ENCODE measurements around the gene MLLT6. TPM values are rescaled to one million over a fixed set of nuclear protein-coding genes. Genes with fewer than 3 reads are reported as not detected.

Gene MLLT6
- 166 and 192 TPM in 2 replicates for total RNA-seq

DNA sequence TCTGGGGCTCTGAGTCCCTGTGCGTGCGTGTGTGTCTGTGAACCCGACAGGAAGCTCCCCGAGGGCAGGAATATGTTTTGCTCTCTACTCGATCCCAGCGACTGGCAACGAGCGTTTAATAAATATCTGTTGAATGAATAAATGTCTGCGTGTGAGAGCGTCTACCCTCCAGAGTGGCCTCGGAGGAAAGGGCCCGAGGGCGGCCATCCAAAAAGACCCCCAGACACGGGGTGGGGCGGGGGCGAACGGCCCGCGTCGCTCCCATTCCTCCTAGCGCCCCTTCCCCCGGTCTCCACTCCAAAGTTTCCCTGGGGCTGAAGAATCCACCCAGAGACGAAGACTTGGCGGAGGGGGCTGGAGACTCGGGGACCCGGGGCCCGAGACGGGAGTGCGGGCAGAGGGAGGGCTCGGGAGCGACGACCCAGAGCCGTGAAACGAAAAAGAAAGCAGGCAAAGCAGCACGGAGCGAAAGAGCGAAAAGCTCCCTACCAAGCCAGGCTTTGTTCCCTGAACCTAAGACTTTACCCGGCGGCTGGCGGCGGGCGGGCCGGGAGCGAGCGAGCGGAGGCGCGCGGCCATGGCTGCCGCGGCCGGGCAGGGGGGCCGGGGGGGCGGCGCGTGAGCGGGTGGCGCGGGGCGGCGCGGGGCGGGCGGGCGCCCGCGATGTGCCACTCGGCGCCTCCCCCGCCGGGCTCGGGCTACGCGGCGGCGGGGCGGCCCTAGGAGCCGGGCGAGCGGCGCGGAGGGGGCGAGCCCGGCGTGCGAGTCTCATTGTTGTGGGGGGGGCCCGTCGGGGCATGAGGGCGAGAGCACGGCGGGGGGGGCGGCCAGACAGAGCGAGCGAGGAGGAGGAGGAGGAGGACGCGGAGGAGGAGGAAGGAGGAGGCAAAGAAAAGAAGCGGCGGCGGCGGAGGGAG lies at the start of gene MLLT6:
MLLT6 (plus strand) TSS at position 668 of the 917 bp plus-strand sequence. CDS start 360 bp downstream, outside the sequence.
- TF ChIP-seq, protein P1, sequence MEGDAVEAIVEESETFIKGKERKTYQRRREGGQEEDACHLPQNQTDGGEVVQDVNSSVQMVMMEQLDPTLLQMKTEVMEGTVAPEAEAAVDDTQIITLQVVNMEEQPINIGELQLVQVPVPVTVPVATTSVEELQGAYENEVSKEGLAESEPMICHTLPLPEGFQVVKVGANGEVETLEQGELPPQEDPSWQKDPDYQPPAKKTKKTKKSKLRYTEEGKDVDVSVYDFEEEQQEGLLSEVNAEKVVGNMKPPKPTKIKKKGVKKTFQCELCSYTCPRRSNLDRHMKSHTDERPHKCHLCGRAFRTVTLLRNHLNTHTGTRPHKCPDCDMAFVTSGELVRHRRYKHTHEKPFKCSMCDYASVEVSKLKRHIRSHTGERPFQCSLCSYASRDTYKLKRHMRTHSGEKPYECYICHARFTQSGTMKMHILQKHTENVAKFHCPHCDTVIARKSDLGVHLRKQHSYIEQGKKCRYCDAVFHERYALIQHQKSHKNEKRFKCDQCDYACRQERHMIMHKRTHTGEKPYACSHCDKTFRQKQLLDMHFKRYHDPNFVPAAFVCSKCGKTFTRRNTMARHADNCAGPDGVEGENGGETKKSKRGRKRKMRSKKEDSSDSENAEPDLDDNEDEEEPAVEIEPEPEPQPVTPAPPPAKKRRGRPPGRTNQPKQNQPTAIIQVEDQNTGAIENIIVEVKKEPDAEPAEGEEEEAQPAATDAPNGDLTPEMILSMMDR (IDR thresholded peaks at IDR 0.05), result no peak
- intact Hi-C loops (cut with micrococcal nuclease), result loop anchor here (1.0 to 10.0 kb wide), 2 partner anchors 448 to 1160 kb away; partner anchors contain the start of genes IKZF3 and ZPBP2
- no peaks in the 10 kb centered on the region for H3K27me3 Mint-ChIP-seq
- ATAC-seq (ENCODE audit: low read depth), result peak; percentile 25
- H3K4me3 Mint-ChIP-seq, result peak within 1 kb of the TSS; percentile 96
- H3K36me3 Mint-ChIP-seq (ENCODE audit: low read depth), result peaks cover 37% of the 10 kb centered on the region
- peak; percentile 69 for DNase-seq
- H3K9me3 Mint-ChIP-seq, result peaks cover 3% of the 10 kb centered on the region
- POLR2A ChIA-PET, result interaction anchor here (0.6 to 7.4 kb wide), 18 partner anchors 14 to 495 kb away, joined by 3 to 73 read pairs (median 5); partner anchors contain the start of genes CISD3, EPOP, LASP1 and PIP4K2B
- CTCF ChIA-PET, result interaction anchor here (0.6 to 1.9 kb wide), 4 partner anchors 27 to 147 kb away, joined by 3 to 10 read pairs (median 4); no protein-coding TSS in a partner anchor
- H3K4me1 Mint-ChIP-seq, result peaks cover 56% of the 10 kb centered on the region
- peak within 1 kb of the TSS; percentile 99 for H3K27ac Mint-ChIP-seq

DNA sequence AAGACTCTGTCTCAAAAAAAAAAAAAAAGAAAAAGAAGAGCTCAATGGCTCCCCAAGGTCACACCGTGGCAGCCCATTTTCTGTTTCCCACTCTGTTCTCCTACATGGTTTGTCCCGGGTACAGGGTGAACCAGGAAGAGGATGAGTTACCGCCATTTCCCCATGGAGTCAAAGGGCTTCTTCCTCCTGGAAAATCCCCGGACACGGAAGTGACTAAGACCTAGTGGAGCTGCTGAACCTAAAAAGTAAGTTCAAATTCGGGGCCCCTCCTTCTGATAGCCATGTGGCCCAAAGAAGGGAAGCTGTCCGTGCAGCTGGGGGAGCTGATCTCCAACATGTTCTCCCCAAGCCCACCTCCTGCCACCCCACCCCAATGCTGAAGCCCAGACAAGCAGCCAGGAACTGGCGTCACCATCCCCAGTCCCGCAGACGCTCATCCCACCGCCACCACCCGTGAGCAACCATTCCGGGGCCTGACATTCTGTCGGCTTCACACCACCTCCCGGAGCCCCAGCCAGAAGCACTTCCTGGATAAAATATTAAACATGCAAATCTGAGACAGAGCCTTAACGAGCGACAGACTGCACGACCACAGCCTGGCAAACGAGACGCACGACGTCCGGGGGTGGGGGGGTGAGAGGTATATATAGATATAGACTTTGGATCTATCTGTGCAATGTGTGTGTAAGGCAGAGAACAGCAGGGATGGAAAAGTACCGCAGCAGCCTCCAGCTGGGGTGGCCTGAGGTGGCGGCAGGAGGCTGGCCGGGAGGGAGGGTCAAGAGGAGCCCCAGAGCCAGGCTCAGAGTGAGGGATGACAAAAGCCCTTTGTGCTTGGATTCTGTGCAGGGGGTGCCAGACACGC lies 47.9 kb upstream of the MLLT6 start:
- ATAC-seq (ENCODE audit: low read depth) (no peak), DNase-seq (no peak)
- ChIA-PET CTCF (interaction anchor here (1.2 kb wide), 1 partner anchor 11 kb away, joined by 3 read pairs; no protein-coding TSS in a partner anchor), POLR2A (no interaction called here)
- H3K4me3 Mint-ChIP-seq, result no peak overlapping the region
- no peak overlapping the region for H3K27ac Mint-ChIP-seq
- no peaks in the 10 kb centered on the region for H3K36me3 Mint-ChIP-seq (ENCODE audit: low read depth)
- TF ChIP-seq, protein P1 (IDR thresholded peaks at IDR 0.05), result no peak
- H3K9me3 Mint-ChIP-seq, result no peaks in the 10 kb centered on the region
- H3K27me3 Mint-ChIP-seq, result peaks cover 47% of the 10 kb centered on the region
- H3K4me1 Mint-ChIP-seq, result peaks cover 12% of the 10 kb centered on the region
- intact Hi-C loops (cut with micrococcal nuclease), result no loop called here

DNA sequence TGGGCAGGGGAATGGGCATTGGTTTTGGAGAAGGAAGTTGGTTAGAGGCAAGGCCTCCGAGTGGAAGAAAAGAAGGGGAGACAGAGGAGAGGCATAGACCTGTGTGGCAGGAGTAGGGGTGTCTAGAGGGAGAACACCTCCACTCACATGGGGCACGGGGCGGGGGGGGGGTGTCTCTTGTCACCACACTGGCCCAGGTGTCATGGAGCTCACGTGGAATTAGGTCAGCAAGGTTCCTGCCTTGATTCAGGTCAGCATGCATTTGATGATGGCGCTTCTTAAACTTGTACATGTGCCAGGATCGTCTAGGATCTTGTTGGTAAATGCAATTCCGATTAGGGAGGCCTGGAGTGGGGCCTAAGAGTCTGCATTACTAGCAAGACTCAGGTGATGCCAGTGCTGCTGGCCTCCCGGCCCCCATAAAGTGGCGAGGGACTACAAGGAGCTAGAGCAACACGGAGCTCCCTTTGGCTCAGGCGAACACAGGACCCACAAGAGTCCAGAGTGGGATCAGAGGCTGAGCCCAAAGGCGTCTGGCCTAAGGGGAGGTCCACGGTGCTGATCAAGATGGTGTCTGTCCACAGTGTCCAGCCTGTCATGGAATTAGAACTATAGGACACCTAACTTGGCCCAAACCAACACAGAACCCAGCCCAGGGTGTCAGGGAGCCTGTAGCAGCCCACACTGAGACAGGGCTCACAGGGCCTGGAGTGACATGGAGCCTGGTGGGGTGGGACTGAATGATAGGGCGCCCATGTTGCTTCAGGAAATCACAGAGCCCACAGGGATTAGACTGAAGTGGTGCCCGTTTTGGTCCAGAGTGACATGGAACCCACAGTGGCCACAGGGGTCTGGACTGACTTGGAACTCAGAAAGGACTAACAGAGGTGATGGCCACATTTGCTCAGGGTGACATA lies 47.0 kb upstream of the MLLT6 start:
- CTCF ChIA-PET, result interaction anchor here (1.2 kb wide), 1 partner anchor 10 kb away, joined by 3 read pairs; no protein-coding TSS in a partner anchor
- no peak for ATAC-seq (ENCODE audit: low read depth)
- no peak overlapping the region for H3K27ac Mint-ChIP-seq
- POLR2A ChIA-PET, result interaction anchor here (0.5 to 0.6 kb wide), 2 partner anchors 132 to 370 kb away, joined by 3 read pairs; no protein-coding TSS in a partner anchor
- no peak for DNase-seq
- H3K4me1 Mint-ChIP-seq, result peaks cover 12% of the 10 kb centered on the region
- intact Hi-C loops (cut with micrococcal nuclease), result no loop called here
- TF ChIP-seq, protein P1 (IDR thresholded peaks at IDR 0.05), result no peak
- no peak overlapping the region for H3K4me3 Mint-ChIP-seq
- peaks cover 49% of the 10 kb centered on the region for H3K27me3 Mint-ChIP-seq
- H3K36me3 Mint-ChIP-seq (ENCODE audit: low read depth), result no peaks in the 10 kb centered on the region
- no peaks in the 10 kb centered on the region for H3K9me3 Mint-ChIP-seq

DNA sequence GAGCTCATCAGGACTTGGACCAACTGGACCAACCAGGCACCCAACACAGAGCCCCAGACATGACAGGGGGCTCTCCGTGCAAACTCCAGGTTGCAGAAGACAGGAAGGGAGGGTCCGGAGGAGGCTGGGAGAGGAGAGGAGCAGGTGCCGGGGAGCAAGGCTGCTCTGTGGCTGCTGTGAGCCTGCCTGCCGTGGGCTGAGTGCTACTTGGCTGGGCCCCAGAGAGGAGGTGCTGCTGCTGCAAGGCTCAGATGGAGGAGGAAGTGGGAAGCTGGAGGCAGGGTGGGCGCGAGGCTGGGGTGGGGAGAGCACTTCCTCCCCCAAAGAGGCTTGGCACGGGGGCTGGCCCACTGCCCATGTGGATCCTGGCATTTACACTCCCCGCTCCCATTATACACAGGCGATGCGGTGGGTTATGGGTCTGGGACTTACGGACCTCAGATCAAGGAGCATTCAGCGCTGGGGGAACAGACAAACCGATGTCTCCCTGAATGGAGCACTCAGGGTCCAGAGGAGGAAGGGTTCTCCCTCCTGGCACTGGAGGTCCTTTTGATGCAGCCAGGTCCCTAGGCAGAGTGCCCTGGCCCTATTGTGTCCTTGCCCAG lies 46.2 kb upstream of the MLLT6 start:
- no peaks in the 10 kb centered on the region for H3K36me3 Mint-ChIP-seq (ENCODE audit: low read depth)
- no peak overlapping the region for H3K27ac Mint-ChIP-seq
- intact Hi-C loops (cut with micrococcal nuclease), result no loop called here
- H3K4me1 Mint-ChIP-seq, result peaks cover 12% of the 10 kb centered on the region
- ChIA-PET CTCF (no interaction called here), POLR2A (interaction anchor here (0.5 to 0.6 kb wide), 2 partner anchors 133 to 369 kb away, joined by 3 read pairs; no protein-coding TSS in a partner anchor)
- ATAC-seq (ENCODE audit: low read depth) (no peak), DNase-seq (no peak)
- H3K4me3 Mint-ChIP-seq, result no peak overlapping the region
- no peaks in the 10 kb centered on the region for H3K9me3 Mint-ChIP-seq
- TF ChIP-seq, protein P1 (IDR thresholded peaks at IDR 0.05), result no peak
- peaks cover 46% of the 10 kb centered on the region for H3K27me3 Mint-ChIP-seq

Data from activated B cell treated with CpG ODN at 0.5 μM for 24 hours (primary cell).